Endothelial cell of umbilical vein (primary cell): ENCODE data around the gene ZKSCAN1. TPM values are rescaled to one million over a fixed set of nuclear protein-coding genes. Genes with fewer than 3 reads are reported as not detected.
"Not testable (repeated sequence)": the region's sequence is repeated elsewhere in the genome, so short reads cannot be mapped to it uniquely, and the experiment has no call there.

ENCODE experiments used
- BruUV-seq: library from RNA; stranded (reverse); fragments of 400-500 nt; replicated peaks from 2 replicates; lab custom pipeline; 2021; lab: Mats Ljungman, UMichigan
- CTCF ChIA-PET: fragments of 300-600, 350-600 bp; sonication (Branson Sonifier 250); formaldehyde crosslinking; loops from one replicate; lab custom pipeline; 2021; ENCODE audit warnings: antibody characterized with exemption, inconsistent platforms; lab: Charles Lee
- POLR2A ChIA-PET: fragments of 300-600, 350-600 bp; sonication (Branson Sonifier 250); formaldehyde crosslinking; loops from one replicate; lab custom pipeline; 2021; ENCODE audit warnings: antibody characterized with exemption, inconsistent platforms; lab: Charles Lee
- DNase-seq: peaks from one replicate; pipeline ENCODE4 v3.0.0-alpha.2; 2011; ENCODE audit warnings: low read depth, low spot score
- FAIRE-seq: peaks from 2 replicates; lab custom pipeline; 2011; peaks lifted over from hg19 to GRCh38; lab: Jason Lieb, UNC
- H2AFZ ChIP-seq: 2 replicates; pipeline ENCODE4 v1.6.0; 2012; ENCODE audit warnings: low read depth, low read length, control low read depth, inconsistent platforms
- H3K27ac ChIP-seq: 2 replicates; pipeline ENCODE4 v1.5.1; 2011; ENCODE audit warnings: low read depth, mild to moderate bottlenecking, control low read depth, low read length, moderate library complexity; ENCODE audit not compliant: insufficient read depth
- H3K27me3 ChIP-seq, 2 experiments: 2 replicates each; pipeline versions ENCODE4 v1.6.0 to v1.6.1; 2011; ENCODE audit warnings: low read length in 2 of 2, mixed read lengths in 1 of 2; ENCODE audit not compliant: control insufficient read depth in 2 of 2, insufficient read depth in 2 of 2
- H3K36me3 ChIP-seq, 2 experiments: 2 replicates in 1 of 2; 3 replicates in 1 of 2; pipeline ENCODE4 v1.5.1; 2011; ENCODE audit warnings: low read length in 2 of 2, mild to moderate bottlenecking in 1 of 2, moderate library complexity in 1 of 2; ENCODE audit not compliant: control insufficient read depth in 2 of 2, insufficient read depth in 2 of 2; ENCODE audit errors: extremely low read depth in 1 of 2
- H3K4me1 ChIP-seq: 3 replicates; pipeline ENCODE4 v1.5.1; 2011; ENCODE audit warnings: mild to moderate bottlenecking, low read length; ENCODE audit not compliant: control insufficient read depth, insufficient read depth; ENCODE audit errors: extremely low read depth
- H3K4me2 ChIP-seq: 2 replicates; pipeline ENCODE4 v1.6.1; 2011; ENCODE audit warnings: low read length, control low read depth, mixed read lengths; ENCODE audit not compliant: insufficient read depth
- H3K4me3 ChIP-seq, 3 experiments: fragments of 200-600 bp in 1 of 3; sonication (generic), shearing (Covaris generic) in 1 of 3; replicated peaks in 1 of 3; 2 replicates each; pipeline ENCODE4 v1.5.1; 2011 to 2016; ENCODE audit warnings: control low read depth in 3 of 3, low read length in 3 of 3, mild to moderate bottlenecking in 2 of 3, inconsistent platforms in 1 of 3, low read depth in 1 of 3, moderate library complexity in 1 of 3; ENCODE audit not compliant: insufficient read depth in 1 of 3
- H3K79me2 ChIP-seq: 2 replicates; pipeline ENCODE4 v1.6.0; 2012; ENCODE audit warnings: low read length, inconsistent platforms; ENCODE audit not compliant: control insufficient read depth, insufficient read depth
- H3K9ac ChIP-seq: replicated peaks from 2 replicates; pipeline ENCODE3; 2011; ENCODE audit warnings: low read length, control low read depth; ENCODE audit not compliant: insufficient read depth; ENCODE audit errors: extremely low read depth
- H3K9me1 ChIP-seq: replicated peaks from 3 replicates; pipeline ENCODE4 v1.6.0; 2011; ENCODE audit warnings: mild to moderate bottlenecking, low read length; ENCODE audit not compliant: control insufficient read depth, insufficient read depth; ENCODE audit errors: extremely low read depth
- H3K9me3 ChIP-seq: replicated peaks from 2 replicates; pipeline ENCODE4 v1.5.1; 2012; ENCODE audit warnings: low read length, inconsistent platforms; ENCODE audit not compliant: control insufficient read depth, insufficient read depth
- H4K20me1 ChIP-seq: replicated peaks from 2 replicates; pipeline ENCODE3; 2011; ENCODE audit warnings: mild to moderate bottlenecking, low read length; ENCODE audit not compliant: control insufficient read depth, insufficient read depth; ENCODE audit errors: extremely low read depth
- dilution Hi-C: fragments of 300-500 bp; cut with MboI; formaldehyde crosslinking; loops from one replicate; pipeline ENCODE4 v1.15.0; 2019; ENCODE audit warnings: low sequenced_read_pairs; ENCODE audit not compliant: extremely low pct_ligation_motif_present
- intact Hi-C: fragments of 100-400 bp; cut with micrococcal nuclease; formaldehyde crosslinking; loops from one replicate; pipeline ENCODE4 v1.10.0; 2022
- polyA plus RNA-seq, 4 experiments: library from polyadenylated mRNA; depleted of rRNA in 3 of 4; stranded (reverse) in 3 of 4; unstranded in 1 of 4; fragments of >200 nt; gene quantifications; 2 replicates each; pipeline versions ENCODE4 v1.2.1 to v1.2.3, GENCODE V29; 2011 to 2012; ENCODE audit warnings: missing spikeins in 1 of 4
- total RNA-seq: library from RNA; stranded (reverse); gene quantifications from 2 replicates; pipeline ENCODE4 v1.2.3, GENCODE V29; 2021
- TF ChIP-seq, protein P1 (sequence below): IDR thresholded peaks from 2 replicates; pipeline ENCODE4 v1.6.1; 2011; ENCODE audit not compliant: insufficient read depth, insufficient read length

Gene ZKSCAN1
- total and polyA plus RNA-seq, 2 donors (not counting 3 experiments of a cell fraction or from before 2014, with no cell fraction given): 12.3 to 57.8 TPM

DNA sequence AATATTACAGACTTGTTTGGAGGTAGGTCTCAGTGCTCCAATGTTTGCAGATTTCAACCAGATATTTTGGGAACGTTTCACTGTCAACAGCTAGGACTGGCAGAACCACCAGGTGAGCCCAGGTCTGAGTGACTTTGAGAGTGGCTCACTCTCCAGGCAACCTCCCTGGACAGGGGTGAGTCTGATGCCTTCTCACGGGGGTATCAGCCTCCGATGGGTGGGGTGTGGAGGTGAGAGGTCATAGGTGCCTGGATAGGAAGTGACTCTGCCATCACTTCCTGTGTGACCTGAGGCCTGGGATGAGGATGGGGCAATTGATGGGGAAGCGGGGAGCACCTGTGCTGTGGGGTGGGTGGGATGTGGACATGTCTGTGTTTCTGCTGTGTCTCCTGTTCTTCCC is 44.2 kb upstream of the ZKSCAN1 start:
- no TSS peak for BruUV-seq
- no peak overlapping the region for H2AFZ ChIP-seq
- no peaks in the 10 kb centered on the region for H3K9me1 ChIP-seq
- H3K4me3 ChIP-seq: no peak overlapping the region
- intact Hi-C loops: no loop called here
- no peaks in the 10 kb centered on the region for H3K4me1 ChIP-seq
- peaks cover 0 to 5% of the 10 kb centered on the region in 2 experiments for H3K27me3 ChIP-seq
- POLR2A ChIA-PET: no interaction called here
- H3K79me2 ChIP-seq: no peaks in the 10 kb centered on the region
- no peak overlapping the region for H3K9ac ChIP-seq
- no peaks in the 10 kb centered on the region for H3K9me3 ChIP-seq
- no peak overlapping the region for H3K4me2 ChIP-seq
- no peak for FAIRE-seq
- no peak overlapping the region for H3K27ac ChIP-seq
- dilution Hi-C loops: no loop called here
- TF ChIP-seq, protein P1, sequence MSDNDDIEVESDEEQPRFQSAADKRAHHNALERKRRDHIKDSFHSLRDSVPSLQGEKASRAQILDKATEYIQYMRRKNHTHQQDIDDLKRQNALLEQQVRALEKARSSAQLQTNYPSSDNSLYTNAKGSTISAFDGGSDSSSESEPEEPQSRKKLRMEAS: no peak
- DNase-seq: no peak
- H4K20me1 ChIP-seq: no peaks in the 10 kb centered on the region
- H3K36me3 ChIP-seq: no peaks in the 10 kb centered on the region
- CTCF ChIA-PET: no interaction called here

DNA sequence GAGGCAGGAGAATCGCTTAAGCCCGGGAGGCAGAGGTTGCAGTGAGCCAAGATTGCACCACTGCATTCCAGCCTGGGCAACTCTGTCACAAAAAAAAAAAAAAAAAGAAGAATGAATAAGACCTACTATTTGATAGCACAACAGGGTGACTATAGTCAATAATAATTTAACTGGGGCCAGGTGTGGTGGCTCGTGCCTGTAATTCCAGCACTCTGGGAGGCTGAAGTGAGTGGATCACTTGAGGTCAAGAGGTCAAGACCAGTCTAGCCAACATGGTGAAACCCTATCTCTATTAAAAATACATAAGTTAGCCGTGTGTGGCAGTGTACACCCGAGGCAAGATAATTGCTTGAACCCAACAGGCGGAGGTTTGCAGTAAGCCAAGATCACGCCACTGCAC is 41.6 kb upstream of the ZKSCAN1 start:
- H3K27me3 ChIP-seq, CTCF ChIA-PET, H3K9me3 ChIP-seq, H3K79me2 ChIP-seq, H3K9ac ChIP-seq, FAIRE-seq, H3K4me3 ChIP-seq, H3K9me1 ChIP-seq, BruUV-seq, H3K27ac ChIP-seq, H3K4me2 ChIP-seq, dilution Hi-C loops, POLR2A ChIA-PET, H4K20me1 ChIP-seq, DNase-seq, H3K4me1 ChIP-seq, intact Hi-C loops, H3K36me3 ChIP-seq, H2AFZ ChIP-seq: not testable (repeated sequence)
